ENCODE data around the gene KCTD21. TPM values are rescaled to one million over a fixed set of nuclear protein-coding genes. Genes with fewer than 3 reads are reported as not detected.

The KCTD21 gene
- total RNA-seq, 1 experiment from 2014 or later: 3.0 TPM

GRCh38 chr11:78231962-78232501 lies 43.6 kb upstream of the KCTD21 start:
- Histone ChIP-seq H3K9ac (ENCODE audit: low read length) (no peak overlapping the region), H3K36me3 (ENCODE audit: control insufficient read depth in 1 of 2, insufficient read depth in 2 of 2, low read length in 2 of 2) (no peaks in the 10 kb centered on the region), H4K20me1 (ENCODE audit: insufficient read depth) (no peaks in the 10 kb centered on the region), H2AFZ (ENCODE audit: low read depth, low read length, poor library complexity, severe bottlenecking) (no peak overlapping the region), H3K79me2 (ENCODE audit: insufficient read depth, low read length) (no peaks in the 10 kb centered on the region), H3K27ac (ENCODE audit: low read depth, low read length) (no peak overlapping the region), H3K4me3 (replicated peaks in 1 of 2; ENCODE audit: low read depth in 1 of 2, low read length in 2 of 2) (no peak overlapping the region), H3K4me2 (ENCODE audit: low read length) (no peak overlapping the region), H3K9me3 (ENCODE audit: control insufficient read depth in 1 of 2, insufficient read depth in 1 of 2, low read depth in 1 of 2, low read length in 2 of 2) (no peaks in the 10 kb centered on the region), H3K27me3 (ENCODE audit: insufficient read depth, low read length) (no peaks in the 10 kb centered on the region), H3K4me1 (ENCODE audit: control insufficient read depth in 1 of 2, insufficient read depth in 2 of 2, low read length in 2 of 2) (no peaks in the 10 kb centered on the region), H3K9me2 (ENCODE audit: insufficient read depth) (no peaks in the 10 kb centered on the region)
- intact Hi-C loops (cut with micrococcal nuclease): no loop called here
- ChIA-PET POLR2A (no interaction called here), RAD21 (ENCODE audit: low non-redundant PET in 1 of 2, low total read pairs in 2 of 2, uncharacterized antibody in 2 of 2, unreplicated experiment in 2 of 2) (no interaction called here), CTCF (no interaction called here)
- DNase-seq (ENCODE audit: low read depth, low spot score) (no peak), ATAC-seq (no peak)
- TF ChIP-seq EZH2 (IDR thresholded peaks at IDR 0.05) (no peak), ZNF274 (IDR thresholded peaks at IDR 0.05; ENCODE audit: low read depth, low read length) (no peak), CEBPB (IDR thresholded peaks at IDR 0.05; ENCODE audit: low read depth) (no peak), JUND (IDR thresholded peaks at IDR 0.05) (no peak), SIN3A (IDR thresholded peaks at IDR 0.05; ENCODE audit: low read depth) (no peak), YY1 (IDR thresholded peaks at IDR 0.05; ENCODE audit: extremely low read depth, insufficient replicate concordance, low read depth, low read length) (no peak), TCF7L2 (IDR thresholded peaks at IDR 0.05; ENCODE audit: borderline replicate concordance, extremely low read depth, insufficient read depth, insufficient read length) (no peak), SRF (IDR thresholded peaks at IDR 0.05; ENCODE audit: low read depth) (no peak), MAX (IDR thresholded peaks at IDR 0.05) (no peak), ZFX (IDR thresholded peaks at IDR 0.05) (no peak), SP1 (IDR thresholded peaks at IDR 0.05; ENCODE audit: low read depth) (no peak), FOSL1 (IDR thresholded peaks at IDR 0.05; ENCODE audit: low read depth) (no peak)
- TF ChIP-seq, protein P1, sequence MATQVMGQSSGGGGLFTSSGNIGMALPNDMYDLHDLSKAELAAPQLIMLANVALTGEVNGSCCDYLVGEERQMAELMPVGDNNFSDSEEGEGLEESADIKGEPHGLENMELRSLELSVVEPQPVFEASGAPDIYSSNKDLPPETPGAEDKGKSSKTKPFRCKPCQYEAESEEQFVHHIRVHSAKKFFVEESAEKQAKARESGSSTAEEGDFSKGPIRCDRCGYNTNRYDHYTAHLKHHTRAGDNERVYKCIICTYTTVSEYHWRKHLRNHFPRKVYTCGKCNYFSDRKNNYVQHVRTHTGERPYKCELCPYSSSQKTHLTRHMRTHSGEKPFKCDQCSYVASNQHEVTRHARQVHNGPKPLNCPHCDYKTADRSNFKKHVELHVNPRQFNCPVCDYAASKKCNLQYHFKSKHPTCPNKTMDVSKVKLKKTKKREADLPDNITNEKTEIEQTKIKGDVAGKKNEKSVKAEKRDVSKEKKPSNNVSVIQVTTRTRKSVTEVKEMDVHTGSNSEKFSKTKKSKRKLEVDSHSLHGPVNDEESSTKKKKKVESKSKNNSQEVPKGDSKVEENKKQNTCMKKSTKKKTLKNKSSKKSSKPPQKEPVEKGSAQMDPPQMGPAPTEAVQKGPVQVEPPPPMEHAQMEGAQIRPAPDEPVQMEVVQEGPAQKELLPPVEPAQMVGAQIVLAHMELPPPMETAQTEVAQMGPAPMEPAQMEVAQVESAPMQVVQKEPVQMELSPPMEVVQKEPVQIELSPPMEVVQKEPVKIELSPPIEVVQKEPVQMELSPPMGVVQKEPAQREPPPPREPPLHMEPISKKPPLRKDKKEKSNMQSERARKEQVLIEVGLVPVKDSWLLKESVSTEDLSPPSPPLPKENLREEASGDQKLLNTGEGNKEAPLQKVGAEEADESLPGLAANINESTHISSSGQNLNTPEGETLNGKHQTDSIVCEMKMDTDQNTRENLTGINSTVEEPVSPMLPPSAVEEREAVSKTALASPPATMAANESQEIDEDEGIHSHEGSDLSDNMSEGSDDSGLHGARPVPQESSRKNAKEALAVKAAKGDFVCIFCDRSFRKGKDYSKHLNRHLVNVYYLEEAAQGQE (IDR thresholded peaks at IDR 0.05; ENCODE audit: low read depth): no peak
- TF ChIP-seq, protein P2, sequence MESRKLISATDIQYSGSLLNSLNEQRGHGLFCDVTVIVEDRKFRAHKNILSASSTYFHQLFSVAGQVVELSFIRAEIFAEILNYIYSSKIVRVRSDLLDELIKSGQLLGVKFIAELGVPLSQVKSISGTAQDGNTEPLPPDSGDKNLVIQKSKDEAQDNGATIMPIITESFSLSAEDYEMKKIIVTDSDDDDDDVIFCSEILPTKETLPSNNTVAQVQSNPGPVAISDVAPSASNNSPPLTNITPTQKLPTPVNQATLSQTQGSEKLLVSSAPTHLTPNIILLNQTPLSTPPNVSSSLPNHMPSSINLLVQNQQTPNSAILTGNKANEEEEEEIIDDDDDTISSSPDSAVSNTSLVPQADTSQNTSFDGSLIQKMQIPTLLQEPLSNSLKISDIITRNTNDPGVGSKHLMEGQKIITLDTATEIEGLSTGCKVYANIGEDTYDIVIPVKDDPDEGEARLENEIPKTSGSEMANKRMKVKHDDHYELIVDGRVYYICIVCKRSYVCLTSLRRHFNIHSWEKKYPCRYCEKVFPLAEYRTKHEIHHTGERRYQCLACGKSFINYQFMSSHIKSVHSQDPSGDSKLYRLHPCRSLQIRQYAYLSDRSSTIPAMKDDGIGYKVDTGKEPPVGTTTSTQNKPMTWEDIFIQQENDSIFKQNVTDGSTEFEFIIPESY (IDR thresholded peaks at IDR 0.05; ENCODE audit: extremely low read depth, insufficient replicate concordance, low read length): no peak
- TF ChIP-seq, protein P3, sequence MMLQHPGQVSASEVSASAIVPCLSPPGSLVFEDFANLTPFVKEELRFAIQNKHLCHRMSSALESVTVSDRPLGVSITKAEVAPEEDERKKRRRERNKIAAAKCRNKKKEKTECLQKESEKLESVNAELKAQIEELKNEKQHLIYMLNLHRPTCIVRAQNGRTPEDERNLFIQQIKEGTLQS (IDR thresholded peaks at IDR 0.05): no peak
- BruUV-seq (replicated peaks): no TSS peak

All from HCT116 (cell line).